ENCODE results near the gene MYO3B.

DNA sequence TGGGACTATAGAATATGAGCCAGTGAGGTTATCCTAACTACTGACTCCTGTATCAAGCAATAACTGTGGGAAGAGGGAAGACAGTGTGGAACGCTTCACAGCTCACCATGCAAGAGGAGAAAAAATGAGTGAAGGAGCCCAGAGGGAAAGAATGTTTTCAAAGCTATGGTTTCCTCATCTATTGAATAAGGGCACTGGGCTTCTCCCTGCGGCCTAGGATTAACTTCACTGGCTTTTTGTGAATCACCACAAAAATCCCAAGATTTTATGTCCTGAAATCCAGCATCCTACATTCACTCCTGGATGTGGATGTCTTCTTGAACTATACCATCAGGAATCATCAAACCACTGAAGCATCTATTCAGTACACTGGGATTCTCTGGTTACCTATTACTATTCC, 492.7 kb downstream of the MYO3B start:
- TF ChIP-seq, protein P1, sequence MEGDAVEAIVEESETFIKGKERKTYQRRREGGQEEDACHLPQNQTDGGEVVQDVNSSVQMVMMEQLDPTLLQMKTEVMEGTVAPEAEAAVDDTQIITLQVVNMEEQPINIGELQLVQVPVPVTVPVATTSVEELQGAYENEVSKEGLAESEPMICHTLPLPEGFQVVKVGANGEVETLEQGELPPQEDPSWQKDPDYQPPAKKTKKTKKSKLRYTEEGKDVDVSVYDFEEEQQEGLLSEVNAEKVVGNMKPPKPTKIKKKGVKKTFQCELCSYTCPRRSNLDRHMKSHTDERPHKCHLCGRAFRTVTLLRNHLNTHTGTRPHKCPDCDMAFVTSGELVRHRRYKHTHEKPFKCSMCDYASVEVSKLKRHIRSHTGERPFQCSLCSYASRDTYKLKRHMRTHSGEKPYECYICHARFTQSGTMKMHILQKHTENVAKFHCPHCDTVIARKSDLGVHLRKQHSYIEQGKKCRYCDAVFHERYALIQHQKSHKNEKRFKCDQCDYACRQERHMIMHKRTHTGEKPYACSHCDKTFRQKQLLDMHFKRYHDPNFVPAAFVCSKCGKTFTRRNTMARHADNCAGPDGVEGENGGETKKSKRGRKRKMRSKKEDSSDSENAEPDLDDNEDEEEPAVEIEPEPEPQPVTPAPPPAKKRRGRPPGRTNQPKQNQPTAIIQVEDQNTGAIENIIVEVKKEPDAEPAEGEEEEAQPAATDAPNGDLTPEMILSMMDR (IDR thresholded peaks at IDR 0.05) = no peak
- no peak for TF ChIP-seq POLR2A (IDR thresholded peaks at IDR 0.05)
